HG02678 (cell line): ENCODE data around the gene LASP1.

ENCODE experiments used
- ATAC-seq: cut with Tn5 transposase; IDR thresholded peaks from one replicate; pipeline ENCODE4 v1.9.1; 2021; ENCODE audit warnings: mild to moderate bottlenecking, moderate library complexity; ENCODE audit not compliant: unreplicated experiment

LASP1 gene

GRCh38 chr17:38868817-38869525 lies 887 bp upstream of the LASP1 start:
- peak; percentile 31 for ATAC-seq

GRCh38 chr17:38870259-38871165 lies 654 bp downstream of the LASP1 start:
- peak; percentile 26 for ATAC-seq

GRCh38 chr17:38871247-38872015 lies 1.6 kb downstream of the LASP1 start:
- no peak for ATAC-seq

GRCh38 chr17:38872027-38872511 lies 2.2 kb downstream of the LASP1 start:
- no peak for ATAC-seq

GRCh38 chr17:38872671-38873385 lies 3.0 kb downstream of the LASP1 start:
- ATAC-seq, result no peak

GRCh38 chr17:38873640-38874380 lies 4.0 kb downstream of the LASP1 start:
- ATAC-seq, result no peak

GRCh38 chr17:38874505-38875400 lies 4.9 kb downstream of the LASP1 start:
- no peak for ATAC-seq

- no peak for ATAC-seq
These were observed 5.7 kb downstream of the LASP1 start for GRCh38 chr17:38875477-38876075.

- no peak for ATAC-seq
These were observed 7.4 kb downstream of the LASP1 start for GRCh38 chr17:38877130-38877851.

- no peak for ATAC-seq
These were observed 10.2 kb downstream of the LASP1 start for GRCh38 chr17:38879878-38880665.

- no peak for ATAC-seq
These were observed 11.8 kb downstream of the LASP1 start for GRCh38 chr17:38881600-38882191.

- ATAC-seq, result no peak
These were observed 13.0 kb downstream of the LASP1 start for GRCh38 chr17:38882870-38883269.

GRCh38 chr17:38883592-38884526 lies 14.0 kb downstream of the LASP1 start:
- ATAC-seq, result no peak

GRCh38 chr17:38885044-38885727 lies 15.3 kb downstream of the LASP1 start:
- no peak for ATAC-seq
